ENCODE data around the gene AKR1B15. TPM values are rescaled to one million over a fixed set of nuclear protein-coding genes. Genes with fewer than 3 reads are reported as not detected.

Gene AKR1B15
- total RNA-seq, 1 experiment from 2014 or later = 0.73 TPM

GRCh38 chr7:134619627-134620331, 70.9 kb downstream of the AKR1B15 start:
- Mint-ChIP-seq H3K4me1 (ENCODE audit: low read depth, unreplicated experiment) (no peaks in the 10 kb centered on the region), H3K27me3 (ENCODE audit: unreplicated experiment) (peaks cover 57% of the 10 kb centered on the region), H3K27ac (ENCODE audit: unreplicated experiment) (no peak overlapping the region), H3K4me3 (ENCODE audit: low read depth, unreplicated experiment) (no peak overlapping the region), H3K9me3 (ENCODE audit: low read depth, unreplicated experiment) (peaks cover 3% of the 10 kb centered on the region), H3K36me3 (ENCODE audit: insufficient read depth, unreplicated experiment) (no peaks in the 10 kb centered on the region)
- CTCF ChIA-PET = interaction anchor here (0.5 kb wide), 1 partner anchor 188 kb away, joined by 3 read pairs; no protein-coding TSS in a partner anchor
- no peak for DNase-seq
- intact Hi-C loops (cut with micrococcal nuclease; ENCODE audit: unreplicated experiment) = no loop called here
- no TSS peak for BruUV-seq (replicated peaks)
- no peak for TF ChIP-seq CTCF (IDR thresholded peaks at IDR 0.05; ENCODE audit: unreplicated experiment)

- CTCF ChIA-PET = no interaction called here
- H3K9me3 Mint-ChIP-seq (ENCODE audit: low read depth, unreplicated experiment) = no peaks in the 10 kb centered on the region
- intact Hi-C loops (cut with micrococcal nuclease; ENCODE audit: unreplicated experiment) = no loop called here
- TF ChIP-seq CTCF (IDR thresholded peaks at IDR 0.05; ENCODE audit: unreplicated experiment) = no peak
- no TSS peak for BruUV-seq (replicated peaks)
- no peak overlapping the region for H3K4me3 Mint-ChIP-seq (ENCODE audit: low read depth, unreplicated experiment)
- H3K27me3 Mint-ChIP-seq (ENCODE audit: unreplicated experiment) = peaks cover 58% of the 10 kb centered on the region
- no peaks in the 10 kb centered on the region for H3K4me1 Mint-ChIP-seq (ENCODE audit: low read depth, unreplicated experiment)
- DNase-seq = no peak
- no peak overlapping the region for H3K27ac Mint-ChIP-seq (ENCODE audit: unreplicated experiment)
- no peaks in the 10 kb centered on the region for H3K36me3 Mint-ChIP-seq (ENCODE audit: insufficient read depth, unreplicated experiment)
These were observed 73.5 kb downstream of the AKR1B15 start for GRCh38 chr7:134622303-134622995.

GRCh38 chr7:134623193-134623592, 74.3 kb downstream of the AKR1B15 start:
- H3K9me3 Mint-ChIP-seq (ENCODE audit: low read depth, unreplicated experiment) = no peaks in the 10 kb centered on the region
- no peaks in the 10 kb centered on the region for H3K36me3 Mint-ChIP-seq (ENCODE audit: insufficient read depth, unreplicated experiment)
- CTCF ChIA-PET = no interaction called here
- no peaks in the 10 kb centered on the region for H3K4me1 Mint-ChIP-seq (ENCODE audit: low read depth, unreplicated experiment)
- H3K27me3 Mint-ChIP-seq (ENCODE audit: unreplicated experiment) = peaks cover 64% of the 10 kb centered on the region
- H3K27ac Mint-ChIP-seq (ENCODE audit: unreplicated experiment) = no peak overlapping the region
- H3K4me3 Mint-ChIP-seq (ENCODE audit: low read depth, unreplicated experiment) = no peak overlapping the region
- DNase-seq = no peak
- BruUV-seq (replicated peaks) = no TSS peak
- intact Hi-C loops (cut with micrococcal nuclease; ENCODE audit: unreplicated experiment) = no loop called here
- no peak for TF ChIP-seq CTCF (IDR thresholded peaks at IDR 0.05; ENCODE audit: unreplicated experiment)

GRCh38 chr7:134625550-134625949, 76.6 kb downstream of the AKR1B15 start:
- DNase-seq = no peak
- Mint-ChIP-seq H3K4me3 (ENCODE audit: low read depth, unreplicated experiment) (no peak overlapping the region), H3K36me3 (ENCODE audit: insufficient read depth, unreplicated experiment) (no peaks in the 10 kb centered on the region), H3K27me3 (ENCODE audit: unreplicated experiment) (peaks cover 55% of the 10 kb centered on the region), H3K27ac (ENCODE audit: unreplicated experiment) (no peak overlapping the region), H3K4me1 (ENCODE audit: low read depth, unreplicated experiment) (no peaks in the 10 kb centered on the region), H3K9me3 (ENCODE audit: low read depth, unreplicated experiment) (no peaks in the 10 kb centered on the region)
- intact Hi-C loops (cut with micrococcal nuclease; ENCODE audit: unreplicated experiment) = no loop called here
- CTCF ChIA-PET = no interaction called here
- BruUV-seq (replicated peaks) = no TSS peak
- no peak for TF ChIP-seq CTCF (IDR thresholded peaks at IDR 0.05; ENCODE audit: unreplicated experiment)

All from Calu3 (cell line).